NCI-H146 (cell line): Measurements from ENCODE around the gene PAX8.

Experiments used
- DNase-seq: peaks from one replicate; lab custom pipeline; 2025; lab: John Stamatoyannopoulos, UW

The PAX8 gene

GRCh38 chr2:113183264-113183663 is 95.5 kb downstream of the PAX8 start:
- DNase-seq, result no peak

GRCh38 chr2:113182471-113183260 is 96.1 kb downstream of the PAX8 start:
- DNase-seq, result no peak

GRCh38 chr2:113181258-113182051 is 97.3 kb downstream of the PAX8 start:
- DNase-seq, result no peak

GRCh38 chr2:113180131-113180946 is 98.4 kb downstream of the PAX8 start:
- no peak for DNase-seq

GRCh38 chr2:113179446-113180045 is 99.2 kb downstream of the PAX8 start:
- DNase-seq, result no peak

- DNase-seq, result no peak
Observed at GRCh38 chr2:113178891-113179290, 99.8 kb downstream of the PAX8 start.

- no peak for DNase-seq
Observed at GRCh38 chr2:113178069-113178746, 100.5 kb downstream of the PAX8 start.

GRCh38 chr2:113176696-113177355 is 101.9 kb downstream of the PAX8 start:
- no peak for DNase-seq

- DNase-seq, result no peak
Observed at GRCh38 chr2:113175736-113176695, 102.7 kb downstream of the PAX8 start.

GRCh38 chr2:113175042-113175628 is 103.6 kb downstream of the PAX8 start:
- DNase-seq, result no peak

- DNase-seq, result no peak
Observed at GRCh38 chr2:113174376-113174750, 104.4 kb downstream of the PAX8 start.

GRCh38 chr2:113173542-113174375 is 105.0 kb downstream of the PAX8 start, which contains the start of gene PSD4:
Gene PSD4 (plus strand): TSS chr2:113173971. CDS start chr2:113182457, 8,486 bp downstream.
- DNase-seq, result no peak

- no peak for DNase-seq
Observed at GRCh38 chr2:113172721-113173541, 105.8 kb downstream of the PAX8 start.

GRCh38 chr2:113171334-113172075 is 107.2 kb downstream of the PAX8 start:
- no peak for DNase-seq

GRCh38 chr2:113169586-113169985 is 109.1 kb downstream of the PAX8 start:
- no peak for DNase-seq

GRCh38 chr2:113169002-113169530 is 109.7 kb downstream of the PAX8 start:
- DNase-seq, result no peak
